ENCODE data around the gene NPM3. TPM values are rescaled to one million over a fixed set of nuclear protein-coding genes. Genes with fewer than 3 reads are reported as not detected.

Gene NPM3
- total RNA-seq, 1 donor from 2014 or later = 28.7 TPM

DNA sequence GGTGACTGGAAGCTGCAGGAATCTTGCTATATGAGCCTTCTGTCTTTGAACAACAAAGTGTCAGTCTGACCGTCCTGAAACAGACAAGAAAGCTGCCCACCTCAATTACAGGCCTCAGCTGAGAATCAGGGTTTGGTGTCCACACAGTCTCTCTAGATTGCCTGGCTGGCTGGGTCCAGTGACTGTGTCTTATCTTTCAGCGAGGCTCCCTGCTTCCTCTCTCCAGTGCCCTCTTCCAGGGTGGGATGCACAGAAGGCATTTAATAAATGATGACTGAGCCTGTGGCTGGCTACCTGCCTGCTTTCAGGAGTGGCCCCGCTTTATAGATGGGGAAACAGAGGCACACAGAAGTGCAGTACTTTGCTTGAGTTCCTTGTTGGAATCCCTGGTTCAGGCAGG, 34.8 kb downstream of the NPM3 start:
- intact Hi-C loops (cut with DNase I) = no loop called here
- TF ChIP-seq, protein P1, sequence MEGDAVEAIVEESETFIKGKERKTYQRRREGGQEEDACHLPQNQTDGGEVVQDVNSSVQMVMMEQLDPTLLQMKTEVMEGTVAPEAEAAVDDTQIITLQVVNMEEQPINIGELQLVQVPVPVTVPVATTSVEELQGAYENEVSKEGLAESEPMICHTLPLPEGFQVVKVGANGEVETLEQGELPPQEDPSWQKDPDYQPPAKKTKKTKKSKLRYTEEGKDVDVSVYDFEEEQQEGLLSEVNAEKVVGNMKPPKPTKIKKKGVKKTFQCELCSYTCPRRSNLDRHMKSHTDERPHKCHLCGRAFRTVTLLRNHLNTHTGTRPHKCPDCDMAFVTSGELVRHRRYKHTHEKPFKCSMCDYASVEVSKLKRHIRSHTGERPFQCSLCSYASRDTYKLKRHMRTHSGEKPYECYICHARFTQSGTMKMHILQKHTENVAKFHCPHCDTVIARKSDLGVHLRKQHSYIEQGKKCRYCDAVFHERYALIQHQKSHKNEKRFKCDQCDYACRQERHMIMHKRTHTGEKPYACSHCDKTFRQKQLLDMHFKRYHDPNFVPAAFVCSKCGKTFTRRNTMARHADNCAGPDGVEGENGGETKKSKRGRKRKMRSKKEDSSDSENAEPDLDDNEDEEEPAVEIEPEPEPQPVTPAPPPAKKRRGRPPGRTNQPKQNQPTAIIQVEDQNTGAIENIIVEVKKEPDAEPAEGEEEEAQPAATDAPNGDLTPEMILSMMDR (IDR thresholded peaks at IDR 0.05) = no peak

DNA sequence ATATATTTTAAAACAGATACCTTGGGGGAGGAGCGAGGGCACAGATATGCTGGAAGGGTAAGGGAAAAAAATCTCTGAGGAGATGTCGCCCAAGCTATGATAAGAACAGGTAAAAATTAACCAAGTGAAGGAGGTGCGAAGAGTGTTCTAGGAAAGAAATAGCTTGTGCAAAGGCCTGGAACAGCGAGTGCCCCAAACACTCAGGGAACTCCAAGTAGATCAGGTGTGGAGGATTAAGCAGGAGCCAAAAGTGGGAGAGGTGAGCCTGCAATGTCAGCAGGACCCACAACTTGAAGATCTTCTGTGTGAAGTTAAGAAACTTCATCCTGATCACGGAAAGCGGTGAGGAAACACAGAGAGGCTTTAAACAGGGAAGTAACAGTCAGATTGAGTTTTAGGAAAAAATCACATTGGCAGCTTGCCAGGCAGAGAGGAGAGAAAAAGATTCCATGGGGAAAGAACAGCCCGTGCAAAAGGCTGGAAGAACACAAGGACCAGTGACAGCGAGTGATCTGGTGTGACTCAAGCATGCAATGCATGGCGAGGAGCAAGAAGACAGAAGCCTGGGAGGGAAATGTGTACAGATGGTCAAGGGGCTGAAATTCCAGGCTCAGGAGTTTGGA, 38.1 kb downstream of the NPM3 start:
- no peak overlapping the region for H3K27ac ChIP-seq
- H3K27me3 ChIP-seq = no peaks in the 10 kb centered on the region
- no peaks in the 10 kb centered on the region for H3K4me1 ChIP-seq
- no peaks in the 10 kb centered on the region for H3K36me3 ChIP-seq
- TF ChIP-seq, protein P1 (IDR thresholded peaks at IDR 0.05) = no peak
- H3K9me3 ChIP-seq = no peaks in the 10 kb centered on the region
- DNase-seq (ENCODE audit: low spot score in 2 of 2) = no peak
- H3K4me3 ChIP-seq = no peak overlapping the region
- intact Hi-C loops (cut with DNase I) = no loop called here

More for the DNA sequence above, 34.8 kb downstream of the NPM3 start:
- H3K27ac ChIP-seq = no peak overlapping the region
- no peaks in the 10 kb centered on the region for H3K9me3 ChIP-seq
- no peak overlapping the region for H3K4me3 ChIP-seq
- no peaks in the 10 kb centered on the region for H3K27me3 ChIP-seq
- no peaks in the 10 kb centered on the region for H3K36me3 ChIP-seq
- no peak for DNase-seq (ENCODE audit: low spot score in 2 of 2)
- H3K4me1 ChIP-seq = no peaks in the 10 kb centered on the region

DNA sequence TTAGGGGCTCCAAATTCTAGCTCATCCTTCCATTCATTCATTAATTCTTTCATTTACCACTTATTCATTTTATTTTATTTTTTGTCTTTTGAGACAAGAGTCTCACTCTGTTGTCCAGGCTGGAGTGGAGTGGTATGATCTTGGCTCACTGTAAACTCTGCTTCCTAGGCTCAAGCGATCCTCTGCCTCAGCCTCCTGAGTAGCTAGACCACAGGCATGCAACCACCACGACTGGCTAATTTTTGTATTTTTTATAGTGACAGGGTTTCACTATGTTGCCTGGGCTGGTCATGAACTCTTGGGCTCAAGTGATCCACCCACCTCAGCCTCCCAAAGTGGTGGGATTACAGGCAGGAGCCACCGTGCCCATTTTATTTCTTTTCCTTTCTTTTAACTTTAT, 39.0 kb downstream of the NPM3 start:
- TF ChIP-seq, protein P1 (IDR thresholded peaks at IDR 0.05) = no peak
- Histone ChIP-seq H3K4me1 (no peaks in the 10 kb centered on the region), H3K27me3 (no peaks in the 10 kb centered on the region), H3K36me3 (no peaks in the 10 kb centered on the region), H3K27ac (no peak overlapping the region), H3K4me3 (no peak overlapping the region), H3K9me3 (no peaks in the 10 kb centered on the region)
- no peak for DNase-seq (ENCODE audit: low spot score in 2 of 2)
- intact Hi-C loops (cut with DNase I) = no loop called here

DNA sequence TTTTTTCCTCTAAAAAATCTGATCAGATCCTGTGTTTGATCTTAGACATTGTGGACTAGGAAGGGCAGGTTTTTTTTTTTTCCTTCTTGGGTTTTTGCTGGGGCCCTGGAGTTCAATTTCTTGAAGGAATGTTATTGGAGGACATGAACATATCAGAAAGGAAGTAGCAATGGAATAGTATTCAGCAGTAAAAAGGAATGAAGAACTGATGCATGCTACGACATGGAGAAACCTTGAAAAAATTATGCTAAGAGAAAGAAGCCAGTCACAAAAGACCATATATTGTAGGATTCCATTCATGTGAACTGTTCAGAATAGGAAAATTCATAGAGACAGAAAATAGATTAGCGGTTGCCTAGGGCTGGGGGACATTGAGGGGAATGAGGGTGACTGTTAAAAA, 41.3 kb downstream of the NPM3 start:
- DNase-seq (ENCODE audit: low spot score in 2 of 2) = no peak
- TF ChIP-seq, protein P1 (IDR thresholded peaks at IDR 0.05) = no peak
- Histone ChIP-seq H3K27me3 (no peaks in the 10 kb centered on the region), H3K27ac (no peak overlapping the region), H3K4me3 (no peak overlapping the region), H3K9me3 (no peaks in the 10 kb centered on the region), H3K36me3 (no peaks in the 10 kb centered on the region), H3K4me1 (no peaks in the 10 kb centered on the region)
- intact Hi-C loops (cut with DNase I) = no loop called here

DNA sequence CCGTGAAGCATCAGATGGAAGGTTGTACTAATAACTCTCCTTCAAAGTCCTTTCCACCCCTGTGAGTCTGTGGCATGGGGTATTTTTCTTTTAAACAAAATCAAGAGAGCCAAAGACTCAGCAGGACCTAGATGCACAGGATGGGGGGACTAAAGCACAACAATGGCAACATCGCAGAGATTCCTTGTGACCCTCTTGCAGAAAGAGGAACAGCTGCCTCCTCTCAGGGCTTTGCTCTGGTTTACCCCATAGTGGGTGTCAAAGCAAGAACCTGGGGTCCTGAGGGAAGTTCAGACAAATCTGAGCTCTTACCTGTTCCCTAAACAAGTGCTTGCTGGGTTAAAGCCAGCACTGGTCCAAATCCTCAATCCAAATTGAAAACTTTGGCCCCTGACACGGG, 46.6 kb downstream of the NPM3 start:
- no peak overlapping the region for H3K27ac ChIP-seq
- H3K4me1 ChIP-seq = no peaks in the 10 kb centered on the region
- DNase-seq (ENCODE audit: low spot score in 2 of 2) = no peak
- no peak overlapping the region for H3K4me3 ChIP-seq
- no peaks in the 10 kb centered on the region for H3K9me3 ChIP-seq
- H3K36me3 ChIP-seq = no peaks in the 10 kb centered on the region
- intact Hi-C loops (cut with DNase I) = no loop called here
- TF ChIP-seq, protein P1 (IDR thresholded peaks at IDR 0.05) = no peak
- no peaks in the 10 kb centered on the region for H3K27me3 ChIP-seq

DNA sequence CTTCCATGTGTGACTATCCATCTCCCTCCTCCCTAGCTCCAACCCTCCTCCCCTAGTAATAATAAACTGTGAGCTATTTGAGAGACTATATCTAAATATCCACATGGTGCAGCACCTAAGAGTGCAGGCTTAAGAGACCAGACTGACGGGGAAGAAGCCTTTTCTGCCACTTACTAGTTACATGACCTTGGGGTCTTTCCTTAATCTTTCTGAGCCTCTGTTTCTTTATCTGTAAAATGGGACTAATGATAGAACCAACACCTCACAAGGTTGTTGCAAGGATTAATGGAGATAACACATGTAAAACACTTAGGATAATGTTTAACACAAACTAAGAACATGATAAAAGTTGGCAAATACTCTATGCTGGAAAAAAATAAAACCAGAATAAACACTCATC, 51.1 kb downstream of the NPM3 start:
- intact Hi-C loops (cut with DNase I) = no loop called here
- no peak for DNase-seq (ENCODE audit: low spot score in 2 of 2)

More for the DNA sequence above, 51.1 kb downstream of the NPM3 start:
- Histone ChIP-seq H3K4me3 (no peak overlapping the region), H3K27me3 (no peaks in the 10 kb centered on the region), H3K27ac (no peak overlapping the region), H3K4me1 (no peaks in the 10 kb centered on the region), H3K9me3 (no peaks in the 10 kb centered on the region), H3K36me3 (no peaks in the 10 kb centered on the region)
- TF ChIP-seq, protein P1 (IDR thresholded peaks at IDR 0.05) = no peak

All from ascending aorta (tissue), 2 donors.